Fibroblast of lung (primary cell): ENCODE results near the gene CEP63. TPM values are rescaled to one million over a fixed set of nuclear protein-coding genes. Genes with fewer than 3 reads are reported as not detected.

Experiments
- DNase-seq, 2 donors: peaks; one replicate each; pipeline versions ENCODE4 v3.0.0 to v3.0.0-alpha.2; 2010; ENCODE audit warnings: low read depth in 2 of 2
- H2AFZ ChIP-seq: 2 replicates; pipeline ENCODE4 v1.5.1; 2012; ENCODE audit warnings: low read length, control low read depth, inconsistent platforms
- H3K27ac ChIP-seq: 2 replicates; pipeline ENCODE4 v1.5.1; 2011; ENCODE audit warnings: low read length, control low read depth; ENCODE audit not compliant: insufficient read depth
- H3K27me3 ChIP-seq: 2 replicates; pipeline ENCODE4 v1.5.1; 2011; ENCODE audit warnings: mild to moderate bottlenecking, low read length; ENCODE audit not compliant: control insufficient read depth, insufficient read depth
- H3K36me3 ChIP-seq: 2 replicates; pipeline ENCODE4 v1.5.1; 2011; ENCODE audit warnings: low read length; ENCODE audit not compliant: control insufficient read depth, insufficient read depth
- H3K4me1 ChIP-seq: 2 replicates; pipeline ENCODE4 v1.5.1; 2011; ENCODE audit warnings: low read length; ENCODE audit not compliant: control insufficient read depth, insufficient read depth; ENCODE audit errors: extremely low read depth
- H3K4me2 ChIP-seq: 2 replicates; pipeline ENCODE4 v1.5.1; 2011; ENCODE audit warnings: low read length, control low read depth; ENCODE audit not compliant: insufficient read depth; ENCODE audit errors: extremely low read depth
- H3K4me3 ChIP-seq, 4 experiments: fragments of 200-600 bp in 1 of 4; sonication (generic) in 1 of 4; replicated peaks in 1 of 4; 2 replicates each; pipeline ENCODE4 v1.5.1; 2011 to 2016; ENCODE audit warnings: low read length in 4 of 4, low read depth in 3 of 4, mild to moderate bottlenecking in 3 of 4, control low read depth in 2 of 4, inconsistent platforms in 1 of 4, mixed read lengths in 1 of 4; ENCODE audit not compliant: insufficient read depth in 1 of 4; ENCODE audit errors: control extremely low read depth in 1 of 4
- H3K79me2 ChIP-seq: 2 replicates; pipeline ENCODE4 v1.5.1; 2012; ENCODE audit warnings: mild to moderate bottlenecking, low read length, inconsistent platforms; ENCODE audit not compliant: control insufficient read depth, insufficient read depth
- H3K9ac ChIP-seq: 2 replicates; pipeline ENCODE4 v1.5.1; 2011; ENCODE audit warnings: mild to moderate bottlenecking, low read length, control low read depth; ENCODE audit not compliant: insufficient read depth
- H3K9me3 ChIP-seq: 2 replicates; pipeline ENCODE4 v1.5.1; 2012; ENCODE audit warnings: low read depth, low read length; ENCODE audit not compliant: control insufficient read depth, insufficient read depth
- H4K20me1 ChIP-seq: 2 replicates; pipeline ENCODE4 v1.5.1; 2011; ENCODE audit warnings: low read length; ENCODE audit not compliant: control insufficient read depth, insufficient read depth; ENCODE audit errors: extremely low read depth
- CTCF ChIP-seq, 2 donors: IDR thresholded peaks in 1 of 2; conservative IDR thresholded peaks in 1 of 2; 1 replicate in 1 of 2; 2 replicates in 1 of 2; pipeline ENCODE4 v1.5.1; 2011 to 2012; ENCODE audit warnings: low read length in 2 of 2, control low read depth in 1 of 2, inconsistent platforms in 1 of 2, low read depth in 1 of 2, mild to moderate bottlenecking in 1 of 2
- EZH2 ChIP-seq: IDR thresholded peaks from 2 replicates; pipeline ENCODE4 v1.5.1; 2012; ENCODE audit warnings: low read length, control low read depth, mild to moderate bottlenecking; ENCODE audit errors: missing control alignments
- polyA plus RNA-seq, 2 donors: library from polyadenylated mRNA; depleted of rRNA in 1 of 2; stranded (reverse) in 1 of 2; unstranded in 1 of 2; fragments of >200 nt; gene quantifications; 2 replicates each; pipeline ENCODE4 v1.2.1, GENCODE V29; 2011 to 2012; ENCODE audit warnings: missing spikeins in 1 of 2
- total RNA-seq: library from RNA; depleted of rRNA; stranded (reverse); fragments of >200 nt; gene quantifications from 2 replicates; pipeline ENCODE4 v1.2.1, GENCODE V29; 2014

Gene CEP63
- total and polyA plus RNA-seq, 2 donors (not counting 1 experiment from before 2014, with no cell fraction given): 22.3 to 26.4 TPM

DNA sequence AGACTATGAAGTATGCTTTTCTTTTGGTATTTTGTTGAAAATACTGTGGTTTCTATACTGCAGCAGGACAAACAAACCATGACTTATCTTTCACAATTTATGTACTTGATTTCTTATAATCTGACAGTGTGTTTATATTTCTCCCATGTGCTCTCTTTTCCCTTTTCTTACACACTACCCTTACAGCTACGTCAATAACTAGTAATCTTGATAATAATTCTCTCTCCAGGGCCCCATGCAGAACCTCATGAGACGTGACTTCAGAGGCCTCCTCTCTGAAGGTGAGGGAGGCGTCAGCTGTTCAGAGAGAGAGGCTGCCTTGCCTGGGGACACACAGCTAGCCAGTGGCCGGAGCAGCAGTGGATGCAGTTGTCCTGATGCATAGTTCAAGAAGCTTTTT, 129.1 kb downstream of the CEP63 start:
- Histone ChIP-seq H4K20me1 (no peaks in the 10 kb centered on the region), H2AFZ (no peak overlapping the region), H3K27me3 (no peaks in the 10 kb centered on the region), H3K27ac (no peak overlapping the region), H3K79me2 (no peaks in the 10 kb centered on the region), H3K4me3 (no peak overlapping the region), H3K9ac (no peak overlapping the region), H3K4me2 (no peak overlapping the region), H3K4me1 (no peaks in the 10 kb centered on the region), H3K36me3 (no peaks in the 10 kb centered on the region), H3K9me3 (no peaks in the 10 kb centered on the region)
- peak in 1 of 2 donors; percentile 56 for DNase-seq
- TF ChIP-seq EZH2 (no peak), CTCF (conservative IDR thresholded peaks at IDR 0.05 in 1 of 2, IDR thresholded peaks at IDR 0.05 in 1 of 2; ENCODE audit: low read depth in 1 of 2, low read length in 2 of 2) (no peak)

GRCh38 chr3:134615743-134616142, 129.9 kb downstream of the CEP63 start:
- H3K4me2 ChIP-seq: no peak overlapping the region
- no peak overlapping the region for H3K4me3 ChIP-seq
- H3K4me1 ChIP-seq: no peaks in the 10 kb centered on the region
- no peaks in the 10 kb centered on the region for H3K9me3 ChIP-seq
- H3K27me3 ChIP-seq: no peaks in the 10 kb centered on the region
- no peak for DNase-seq
- H3K27ac ChIP-seq: no peak overlapping the region
- H3K36me3 ChIP-seq: no peaks in the 10 kb centered on the region
- no peak overlapping the region for H3K9ac ChIP-seq
- H2AFZ ChIP-seq: no peak overlapping the region
- no peaks in the 10 kb centered on the region for H4K20me1 ChIP-seq
- TF ChIP-seq EZH2: no peak
- no peak for TF ChIP-seq CTCF (conservative IDR thresholded peaks at IDR 0.05 in 1 of 2, IDR thresholded peaks at IDR 0.05 in 1 of 2; ENCODE audit: low read depth in 1 of 2, low read length in 2 of 2)
- no peaks in the 10 kb centered on the region for H3K79me2 ChIP-seq

GRCh38 chr3:134617608-134618477, 132.0 kb downstream of the CEP63 start:
- no peak overlapping the region for H3K9ac ChIP-seq
- no peaks in the 10 kb centered on the region for H4K20me1 ChIP-seq
- H3K9me3 ChIP-seq: no peaks in the 10 kb centered on the region
- no peaks in the 10 kb centered on the region for H3K4me1 ChIP-seq
- DNase-seq: no peak
- H3K27me3 ChIP-seq: no peaks in the 10 kb centered on the region
- H3K4me3 ChIP-seq: no peak overlapping the region
- no peaks in the 10 kb centered on the region for H3K36me3 ChIP-seq
- no peaks in the 10 kb centered on the region for H3K79me2 ChIP-seq
- no peak for TF ChIP-seq EZH2
- no peak overlapping the region for H3K27ac ChIP-seq
- H3K4me2 ChIP-seq: no peak overlapping the region
- H2AFZ ChIP-seq: no peak overlapping the region
